ENCODE data around the gene SMC5.

DNA sequence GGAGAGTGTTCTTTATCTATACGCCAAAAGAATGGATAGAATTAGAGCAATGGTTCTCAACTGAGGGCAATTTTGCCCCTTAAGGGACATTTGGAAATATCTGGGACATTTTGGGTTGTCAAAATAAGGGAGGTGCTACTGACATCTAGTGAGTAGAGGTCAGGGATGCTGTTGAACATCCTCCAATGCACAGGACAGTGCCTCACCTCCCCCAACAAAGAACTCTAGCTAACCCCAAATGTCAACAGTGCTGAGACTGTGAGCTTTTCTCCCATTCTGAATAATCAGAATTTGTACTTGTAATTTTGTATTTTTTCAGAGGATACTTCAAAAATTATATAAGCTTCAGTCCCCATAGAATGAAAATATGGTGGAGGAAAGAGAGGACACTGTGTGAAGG, 8.6 kb upstream of the SMC5 start:
- TF ChIP-seq CTCF (IDR thresholded peaks at IDR 0.05; ENCODE audit: low read depth, low read length) (no peak), EZH2phosphoT487 (IDR thresholded peaks at IDR 0.05; ENCODE audit: low read depth) (no peak)
